HG02623 (cell line): ENCODE measurements around the gene CPT1A.

Experiments used
- ATAC-seq: cut with Tn5 transposase; IDR thresholded peaks from one replicate; pipeline ENCODE4 v1.9.1; 2021; ENCODE audit warnings: moderate library complexity; ENCODE audit not compliant: unreplicated experiment

Gene CPT1A

GRCh38 chr11:68762481-68762880 lies 79.2 kb downstream of the CPT1A start:
- no peak for ATAC-seq

- no peak for ATAC-seq
Measured at GRCh38 chr11:68761801-68762200, 79.9 kb downstream of the CPT1A start.

- ATAC-seq = no peak
Measured at GRCh38 chr11:68759991-68760390, 81.7 kb downstream of the CPT1A start.

GRCh38 chr11:68757711-68758110 lies 84.0 kb downstream of the CPT1A start:
- ATAC-seq = no peak

- ATAC-seq = no peak
Measured at GRCh38 chr11:68756171-68756766, 85.4 kb downstream of the CPT1A start.

- no peak for ATAC-seq
Measured at GRCh38 chr11:68753300-68753699, 88.4 kb downstream of the CPT1A start.

- no peak for ATAC-seq
Measured at GRCh38 chr11:68751331-68751856, 90.3 kb downstream of the CPT1A start, which contains the start of gene TESMIN. TSS of gene TESMIN (minus strand) at chr11:68751520. CDS start at chr11:68750660, 860 bp downstream.

GRCh38 chr11:68751004-68751325 lies 90.8 kb downstream of the CPT1A start:
- no peak for ATAC-seq

- no peak for ATAC-seq
Measured at GRCh38 chr11:68750195-68751003, 91.3 kb downstream of the CPT1A start.

GRCh38 chr11:68749229-68750123 lies 92.2 kb downstream of the CPT1A start:
- ATAC-seq = no peak

GRCh38 chr11:68748061-68748460 lies 93.7 kb downstream of the CPT1A start:
- no peak for ATAC-seq

- ATAC-seq = no peak
Measured at GRCh38 chr11:68743539-68743938, 98.2 kb downstream of the CPT1A start.

- no peak for ATAC-seq
Measured at GRCh38 chr11:68741463-68741862, 100.3 kb downstream of the CPT1A start.

GRCh38 chr11:68735646-68736045 lies 106.1 kb downstream of the CPT1A start:
- no peak for ATAC-seq

GRCh38 chr11:68735125-68735524 lies 106.6 kb downstream of the CPT1A start:
- no peak for ATAC-seq

GRCh38 chr11:68734111-68734510 lies 107.6 kb downstream of the CPT1A start:
- ATAC-seq = no peak

GRCh38 chr11:68727783-68728182 lies 113.9 kb downstream of the CPT1A start:
- no peak for ATAC-seq

- ATAC-seq = no peak
Measured at GRCh38 chr11:68724293-68724692, 117.4 kb downstream of the CPT1A start.

- ATAC-seq = no peak
Measured at GRCh38 chr11:68722143-68722542, 119.6 kb downstream of the CPT1A start.

- ATAC-seq = no peak
Measured at GRCh38 chr11:68721075-68721474, 120.6 kb downstream of the CPT1A start.

- no peak for ATAC-seq
Measured at GRCh38 chr11:68715456-68716122, 126.1 kb downstream of the CPT1A start.
